IPS-18c (cell line): ENCODE results near the gene SRPX2.
A peak's percentile ranks its signal among the peaks of the same experiment; 100 is the strongest.

Experiments
- H3K4me3 ChIP-seq: 2 replicates; pipeline ENCODE4 v1.7.0; 2013; ENCODE audit warnings: low read depth, mild to moderate bottlenecking, low read length, moderate library complexity; ENCODE audit not compliant: insufficient read depth
- H3K9me3 ChIP-seq: one replicate; pipeline ENCODE4 v1.6.1; 2013; ENCODE audit warnings: mild to moderate bottlenecking, low read length, moderate library complexity; ENCODE audit not compliant: control insufficient read depth, insufficient read depth

SRPX2 gene

GRCh38 chrX:100647739-100648138 lies 3.7 kb downstream of the SRPX2 start:
- Histone ChIP-seq H3K9me3 (no peaks in the 10 kb centered on the region), H3K4me3 (no peak overlapping the region)

GRCh38 chrX:100648458-100649417 lies 4.7 kb downstream of the SRPX2 start:
- Histone ChIP-seq H3K4me3 (no peak overlapping the region; the same call in 1 of the 2 replicates), H3K9me3 (no peaks in the 10 kb centered on the region)

DNA sequence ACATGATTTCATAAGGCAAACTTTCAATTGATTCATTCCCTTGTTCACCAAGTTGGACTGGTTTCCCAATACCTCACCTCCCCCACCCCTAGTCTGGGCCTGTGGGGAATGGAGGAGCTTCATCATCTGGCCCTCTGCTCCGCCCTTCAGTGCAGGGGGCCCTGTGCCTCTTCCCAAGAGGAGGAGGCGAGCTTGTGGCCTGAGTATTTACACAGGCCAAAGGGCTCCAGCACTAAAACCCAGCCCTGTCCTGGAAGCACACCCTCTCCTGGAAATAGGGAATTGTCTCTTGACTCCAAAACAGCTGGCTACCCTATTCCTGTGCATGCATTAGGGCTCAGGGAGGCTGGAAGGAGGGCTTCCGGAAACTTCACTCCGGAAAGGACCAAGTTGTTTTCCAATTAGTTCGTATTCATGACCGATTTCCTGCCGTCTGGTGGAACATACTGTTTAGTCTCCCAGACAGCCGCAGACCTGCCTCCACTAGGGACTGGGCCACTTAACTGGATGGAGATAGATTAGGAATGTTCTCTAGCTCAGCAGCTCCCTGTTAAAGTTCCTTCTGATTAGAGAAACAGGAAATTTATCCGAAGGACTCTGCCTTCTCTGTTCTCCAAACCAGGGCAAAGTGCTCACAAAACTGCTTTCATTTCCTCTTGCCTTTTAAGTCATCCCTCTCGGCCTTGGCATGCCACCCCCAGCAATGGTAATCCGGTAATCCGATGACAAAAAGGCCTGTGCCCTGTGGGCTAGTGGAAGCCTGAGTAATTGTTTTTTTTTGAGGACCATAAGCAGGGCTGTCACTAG lies 5.8 kb downstream of the SRPX2 start:
- peak overlapping the region; percentile 1; the same call in 1 of the 2 replicates for H3K4me3 ChIP-seq

GRCh38 chrX:100650841-100651240 lies 6.8 kb downstream of the SRPX2 start:
- no peaks in the 10 kb centered on the region for H3K9me3 ChIP-seq
- H3K4me3 ChIP-seq, result no peak overlapping the region

More for the DNA sequence above, 5.8 kb downstream of the SRPX2 start:
- no peaks in the 10 kb centered on the region for H3K9me3 ChIP-seq

DNA sequence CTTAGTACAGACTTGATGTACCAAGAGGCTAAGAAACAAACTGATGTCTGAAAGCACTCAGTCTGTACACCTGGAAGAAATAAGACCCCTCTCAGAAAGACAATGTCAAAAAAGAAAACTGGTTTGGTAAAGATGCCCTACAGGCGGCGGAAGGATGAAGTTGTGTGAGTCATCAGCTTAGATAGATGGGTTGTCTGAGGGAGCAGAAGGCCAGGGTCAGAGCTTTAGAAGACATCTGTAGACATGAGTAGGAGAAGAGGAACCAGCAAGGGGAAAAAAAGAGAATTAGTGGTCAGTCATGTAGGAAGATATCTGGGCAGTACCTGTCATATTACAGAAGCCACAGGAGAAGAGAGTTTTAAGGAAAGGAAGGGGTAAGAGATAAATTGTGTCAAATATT lies 8.3 kb downstream of the SRPX2 start:
- H3K4me3 ChIP-seq, result no peak overlapping the region
- no peaks in the 10 kb centered on the region for H3K9me3 ChIP-seq

DNA sequence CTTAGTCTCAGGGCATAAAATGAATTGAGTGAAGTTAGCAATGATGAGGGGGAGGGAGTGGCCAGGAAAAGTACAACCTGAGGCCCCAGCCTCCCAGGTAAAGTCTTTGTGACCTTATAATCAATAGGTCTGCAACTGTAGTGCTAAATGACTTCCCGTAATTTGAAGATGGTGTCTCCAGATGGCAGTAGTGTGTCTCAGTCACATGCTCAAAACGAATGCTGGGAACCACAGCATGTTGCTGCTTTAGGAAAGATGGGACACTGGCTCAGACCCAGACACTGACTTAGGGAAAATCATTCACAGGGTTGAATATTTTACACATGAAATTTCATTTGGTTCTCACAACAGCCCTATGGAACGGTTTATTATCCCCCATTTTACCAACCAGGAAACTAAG lies 10.3 kb downstream of the SRPX2 start:
- H3K9me3 ChIP-seq, result no peaks in the 10 kb centered on the region
- no peak overlapping the region for H3K4me3 ChIP-seq

DNA sequence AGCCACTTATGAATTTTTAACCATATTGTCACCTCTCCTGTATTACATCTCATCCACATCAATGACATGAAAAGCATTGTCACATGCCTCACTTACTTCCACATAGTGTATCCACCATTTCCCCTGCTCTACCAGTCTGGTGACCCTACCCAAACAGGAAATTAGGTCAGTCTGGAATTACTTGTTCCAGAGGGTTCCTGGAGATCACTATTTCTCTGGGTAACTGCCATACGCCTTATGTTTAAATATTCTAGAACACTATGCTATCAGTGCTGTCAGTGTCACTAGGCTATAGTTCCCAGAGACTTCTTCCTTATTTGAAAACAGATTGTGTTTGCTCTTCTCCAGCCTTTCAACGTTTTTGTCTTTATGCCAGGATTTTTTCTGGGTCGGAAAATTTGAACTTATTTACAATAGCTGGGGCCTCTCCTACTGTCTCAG lies 15.0 kb downstream of the SRPX2 start:
- no peak overlapping the region for H3K4me3 ChIP-seq

GRCh38 chrX:100659431-100660137 lies 15.6 kb downstream of the SRPX2 start:
- H3K9me3 ChIP-seq, result no peaks in the 10 kb centered on the region
- H3K4me3 ChIP-seq, result no peak overlapping the region

More for the DNA sequence above, 15.0 kb downstream of the SRPX2 start:
- no peaks in the 10 kb centered on the region for H3K9me3 ChIP-seq

- Histone ChIP-seq H3K9me3 (no peaks in the 10 kb centered on the region), H3K4me3 (no peak overlapping the region)
Measured at GRCh38 chrX:100662170-100662569, 18.2 kb downstream of the SRPX2 start.

DNA sequence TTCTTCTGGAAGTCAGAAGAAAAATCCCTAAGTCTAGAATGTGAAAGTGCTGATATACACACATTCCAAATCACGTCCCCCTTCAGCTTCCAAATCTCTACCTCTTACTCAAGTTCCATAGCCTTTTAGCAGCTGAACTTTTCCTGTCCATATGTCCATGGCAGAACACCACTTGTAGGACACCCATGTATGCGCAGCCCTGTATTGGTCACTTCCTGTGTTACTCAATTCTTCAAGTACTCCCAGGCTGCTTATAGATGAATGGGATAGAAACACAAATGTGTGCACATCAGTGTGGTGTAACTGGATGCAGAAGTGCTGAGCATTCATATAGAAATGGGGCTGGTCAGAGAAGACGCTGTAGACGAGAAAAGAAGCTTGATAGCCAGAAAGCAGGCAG lies 18.8 kb downstream of the SRPX2 start:
- Histone ChIP-seq H3K4me3 (no peak overlapping the region), H3K9me3 (no peaks in the 10 kb centered on the region)

DNA sequence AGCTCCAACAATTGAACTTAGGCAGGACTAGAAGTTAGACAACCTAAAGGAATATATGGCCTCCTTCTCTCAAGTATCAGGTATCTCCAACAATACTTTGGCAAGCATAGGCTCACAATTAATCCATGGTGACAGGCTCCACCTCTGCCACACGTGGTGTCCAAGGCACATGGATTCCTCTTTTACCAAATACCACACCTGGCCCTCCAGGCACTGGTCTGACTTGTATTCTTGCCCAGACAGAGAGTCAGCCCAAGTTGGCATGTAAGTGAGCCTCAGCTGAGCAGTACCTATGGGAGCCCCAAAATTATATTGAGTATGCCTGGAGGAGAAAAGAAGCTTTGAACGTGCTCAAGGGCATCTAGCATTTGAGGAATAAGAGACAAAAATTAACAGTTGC lies 19.6 kb downstream of the SRPX2 start:
- no peaks in the 10 kb centered on the region for H3K9me3 ChIP-seq
- no peak overlapping the region for H3K4me3 ChIP-seq

GRCh38 chrX:100672966-100673365 lies 29.0 kb downstream of the SRPX2 start:
- Histone ChIP-seq H3K9me3 (no peaks in the 10 kb centered on the region), H3K4me3 (no peak overlapping the region)

- Histone ChIP-seq H3K4me3 (no peak overlapping the region), H3K9me3 (no peaks in the 10 kb centered on the region)
Measured at GRCh38 chrX:100673397-100673953, 29.5 kb downstream of the SRPX2 start.

GRCh38 chrX:100674705-100675104 lies 30.7 kb downstream of the SRPX2 start:
- Histone ChIP-seq H3K4me3 (no peak overlapping the region), H3K9me3 (no peaks in the 10 kb centered on the region)

DNA sequence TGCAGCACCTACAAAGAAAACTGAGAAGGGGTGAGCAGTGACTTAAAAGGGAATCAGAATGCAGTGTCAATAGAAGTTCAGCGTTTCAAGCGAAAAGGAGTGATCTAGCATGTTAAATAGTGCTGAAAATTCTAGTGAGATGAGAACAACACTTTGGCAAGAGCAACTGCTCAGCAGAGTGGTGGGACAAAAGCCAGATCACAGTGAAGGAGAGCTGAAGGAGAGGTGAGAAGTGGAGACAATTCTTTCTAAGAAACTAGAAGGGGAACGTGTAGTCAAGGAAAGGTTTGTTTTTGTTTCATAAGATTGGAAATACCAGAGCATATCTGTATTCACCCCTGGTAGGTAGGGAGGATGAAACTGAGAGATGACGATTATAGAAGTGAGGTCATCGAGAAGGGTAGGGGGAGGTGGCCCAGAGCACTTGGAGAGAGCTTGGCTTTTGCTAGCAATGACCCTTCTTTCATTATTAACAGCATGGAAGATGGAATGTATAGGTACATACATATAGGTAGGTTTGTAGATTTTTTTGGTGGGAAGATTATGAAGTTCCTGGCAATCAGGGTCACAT lies 33.7 kb downstream of the SRPX2 start:
- H3K9me3 ChIP-seq, result no peaks in the 10 kb centered on the region
- H3K4me3 ChIP-seq, result no peak overlapping the region

- Histone ChIP-seq H3K4me3 (no peak overlapping the region), H3K9me3 (no peaks in the 10 kb centered on the region)
Measured at GRCh38 chrX:100680756-100681155, 36.8 kb downstream of the SRPX2 start.

- Histone ChIP-seq H3K4me3 (no peak overlapping the region), H3K9me3 (no peaks in the 10 kb centered on the region)
Measured at GRCh38 chrX:100681599-100681998, 37.6 kb downstream of the SRPX2 start.
